MM.1S (cell line): Measurements from ENCODE around the gene MSANTD1.

Source experiments
- DNase-seq: peaks from one replicate; pipeline ENCODE4 v3.0.0-alpha.2; 2015
- H2AFZ ChIP-seq: fragments of 300-600 bp; sonication (generic); 2 replicates; pipeline ENCODE4 v1.6.0; 2016; ENCODE audit warnings: antibody characterized with exemption, low read length
- H3F3A ChIP-seq: fragments of 300-600 bp; sonication (generic); 2 replicates; pipeline ENCODE4 v1.6.1; 2016; ENCODE audit warnings: mild to moderate bottlenecking, antibody characterized with exemption, low read length, moderate library complexity, mixed read lengths; ENCODE audit not compliant: insufficient read depth
- H3K27ac ChIP-seq: fragments of 300-600 bp; sonication (generic); 2 replicates; pipeline ENCODE4 v1.5.1; 2016; ENCODE audit warnings: mild to moderate bottlenecking, low read length
- H3K27me3 ChIP-seq: fragments of 300-600 bp; sonication (generic); replicated peaks from 2 replicates; pipeline ENCODE4 v1.6.0; 2016; ENCODE audit warnings: low read length; ENCODE audit not compliant: insufficient read depth
- H3K36me3 ChIP-seq: fragments of 300-600 bp; sonication (generic); replicated peaks from 2 replicates; pipeline ENCODE4 v1.6.1; 2016; ENCODE audit warnings: mild to moderate bottlenecking, low read length, mixed read lengths; ENCODE audit not compliant: insufficient read depth
- H3K4me1 ChIP-seq: fragments of 300-600 bp; sonication (generic); 2 replicates; pipeline ENCODE4 v1.6.1; 2016; ENCODE audit warnings: low read length, mixed read lengths
- H3K4me2 ChIP-seq: fragments of 300-600 bp; sonication (generic); 2 replicates; pipeline ENCODE4 v1.6.0; 2016; ENCODE audit warnings: low read depth, low read length
- H3K4me3 ChIP-seq: fragments of 300-600 bp; sonication (generic); 2 replicates; pipeline ENCODE4 v1.5.1; 2016; ENCODE audit warnings: low read length, mixed read lengths
- H3K79me2 ChIP-seq: fragments of 300-600 bp; sonication (generic); 2 replicates; pipeline ENCODE4 v1.6.1; 2016; ENCODE audit warnings: mixed run types, low read length, mixed read lengths
- H3K9ac ChIP-seq: fragments of 300-600 bp; sonication (generic); 2 replicates; pipeline ENCODE4 v1.6.1; 2016; ENCODE audit warnings: low read length, mixed read lengths
- H3K9me2 ChIP-seq: fragments of 300-600 bp; sonication (generic); replicated peaks from 2 replicates; pipeline ENCODE4 v1.6.1; 2016; ENCODE audit warnings: mild to moderate bottlenecking, low read length, mixed read lengths; ENCODE audit not compliant: insufficient read depth
- H3K9me3 ChIP-seq: fragments of 300-600 bp; sonication (generic); replicated peaks from 2 replicates; pipeline ENCODE4 v1.6.1; 2016; ENCODE audit warnings: mild to moderate bottlenecking, low read length, mixed read lengths; ENCODE audit not compliant: insufficient read depth
- H4K20me1 ChIP-seq: fragments of 300-600 bp; sonication (generic); 2 replicates; pipeline ENCODE4 v1.6.1; 2016; ENCODE audit warnings: mild to moderate bottlenecking, low read length, moderate library complexity, mixed read lengths; ENCODE audit not compliant: insufficient read depth
- CTCF ChIP-seq: fragments of 300-600 bp; sonication (generic); IDR thresholded peaks from 2 replicates; pipeline ENCODE4 v1.5.1; 2016; ENCODE audit warnings: antibody characterized with exemption, low read length, mixed read lengths
- EZH2 ChIP-seq: fragments of 300-600 bp; sonication (generic); optimal IDR thresholded peaks from 2 replicates; pipeline ENCODE3; 2017; ENCODE audit warnings: low read depth, mild to moderate bottlenecking, antibody characterized with exemption, low read length, mixed read lengths
- EZH2phosphoT487 ChIP-seq: fragments of 300-600 bp; sonication (generic); IDR thresholded peaks from 2 replicates; pipeline ENCODE4 v1.6.1; 2018; ENCODE audit warnings: antibody characterized with exemption, low read length

MSANTD1 gene

GRCh38 chr4:3239303-3239702, 9.7 kb upstream of the MSANTD1 start:
- no peaks in the 10 kb centered on the region for H3K9me2 ChIP-seq
- no peak overlapping the region for H3K27ac ChIP-seq
- no peaks in the 10 kb centered on the region for H3F3A ChIP-seq
- no peaks in the 10 kb centered on the region for H3K27me3 ChIP-seq
- H3K9me3 ChIP-seq: no peaks in the 10 kb centered on the region
- H3K36me3 ChIP-seq: no peaks in the 10 kb centered on the region
- H2AFZ ChIP-seq: no peak overlapping the region
- no peak for TF ChIP-seq EZH2
- H3K9ac ChIP-seq: no peak overlapping the region
- H3K4me3 ChIP-seq: no peak overlapping the region
- no peaks in the 10 kb centered on the region for H3K79me2 ChIP-seq
- no peaks in the 10 kb centered on the region for H3K4me1 ChIP-seq
- H4K20me1 ChIP-seq: no peaks in the 10 kb centered on the region
- no peak for DNase-seq
- no peak overlapping the region for H3K4me2 ChIP-seq

GRCh38 chr4:3239998-3240920, 8.7 kb upstream of the MSANTD1 start:
- H3K79me2 ChIP-seq: no peaks in the 10 kb centered on the region
- no peaks in the 10 kb centered on the region for H4K20me1 ChIP-seq
- H3F3A ChIP-seq: no peaks in the 10 kb centered on the region
- no peaks in the 10 kb centered on the region for H3K4me1 ChIP-seq
- no peak overlapping the region for H3K4me2 ChIP-seq
- no peaks in the 10 kb centered on the region for H3K36me3 ChIP-seq
- no peaks in the 10 kb centered on the region for H3K9me3 ChIP-seq
- H3K9me2 ChIP-seq: no peaks in the 10 kb centered on the region
- DNase-seq: no peak
- no peak overlapping the region for H2AFZ ChIP-seq
- TF ChIP-seq EZH2phosphoT487: no peak
- no peak for TF ChIP-seq CTCF
- no peak for TF ChIP-seq EZH2
- H3K27ac ChIP-seq: no peak overlapping the region
- H3K9ac ChIP-seq: no peak overlapping the region
- no peak overlapping the region for H3K4me3 ChIP-seq
- H3K27me3 ChIP-seq: no peaks in the 10 kb centered on the region

DNA sequence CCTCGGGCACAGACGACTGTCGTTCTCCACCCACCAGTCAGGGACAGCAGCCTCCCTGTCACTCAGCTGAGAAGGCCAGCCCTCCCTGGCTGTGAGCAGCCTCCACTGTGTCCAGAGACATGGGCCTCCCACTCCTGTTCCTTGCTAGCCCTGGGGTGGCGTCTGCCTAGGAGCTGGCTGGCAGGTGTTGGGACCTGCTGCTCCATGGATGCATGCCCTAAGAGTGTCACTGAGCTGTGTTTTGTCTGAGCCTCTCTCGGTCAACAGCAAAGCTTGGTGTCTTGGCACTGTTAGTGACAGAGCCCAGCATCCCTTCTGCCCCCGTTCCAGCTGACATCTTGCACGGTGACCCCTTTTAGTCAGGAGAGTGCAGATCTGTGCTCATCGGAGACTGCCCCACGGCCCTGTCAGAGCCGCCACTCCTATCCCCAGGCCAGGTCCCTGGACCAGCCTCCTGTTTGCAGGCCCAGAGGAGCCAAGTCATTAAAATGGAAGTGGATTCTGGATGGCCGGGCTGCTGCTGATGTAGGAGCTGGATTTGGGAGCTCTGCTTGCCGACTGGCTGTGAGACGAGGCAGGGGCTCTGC, 7.9 kb upstream of the MSANTD1 start:
- H3K36me3 ChIP-seq: no peaks in the 10 kb centered on the region
- no peaks in the 10 kb centered on the region for H3K27me3 ChIP-seq
- H3K27ac ChIP-seq: no peak overlapping the region
- no peaks in the 10 kb centered on the region for H3K4me1 ChIP-seq
- no peaks in the 10 kb centered on the region for H3K79me2 ChIP-seq
- no peaks in the 10 kb centered on the region for H3K9me3 ChIP-seq
- TF ChIP-seq CTCF (no peak), EZH2phosphoT487 (no peak), EZH2 (no peak)
- H3K9me2 ChIP-seq: no peaks in the 10 kb centered on the region
- no peaks in the 10 kb centered on the region for H4K20me1 ChIP-seq
- H3K4me3 ChIP-seq: no peak overlapping the region
- no peaks in the 10 kb centered on the region for H3F3A ChIP-seq
- H3K4me2 ChIP-seq: no peak overlapping the region
- no peak overlapping the region for H3K9ac ChIP-seq
- no peak for DNase-seq
- H2AFZ ChIP-seq: no peak overlapping the region
